HG03558 (cell line): ENCODE measurements around the gene SLC35F5.
"Not testable (repeated sequence)": the region's sequence is repeated elsewhere in the genome, so short reads cannot be mapped to it uniquely, and the experiment has no call there.

Experiments
- ATAC-seq: cut with Tn5 transposase; IDR thresholded peaks from one replicate; pipeline ENCODE4 v1.9.1; 2021; ENCODE audit warnings: moderate number of reproducible peaks; ENCODE audit not compliant: unreplicated experiment; ENCODE audit errors: extremely low read depth

The SLC35F5 gene

DNA sequence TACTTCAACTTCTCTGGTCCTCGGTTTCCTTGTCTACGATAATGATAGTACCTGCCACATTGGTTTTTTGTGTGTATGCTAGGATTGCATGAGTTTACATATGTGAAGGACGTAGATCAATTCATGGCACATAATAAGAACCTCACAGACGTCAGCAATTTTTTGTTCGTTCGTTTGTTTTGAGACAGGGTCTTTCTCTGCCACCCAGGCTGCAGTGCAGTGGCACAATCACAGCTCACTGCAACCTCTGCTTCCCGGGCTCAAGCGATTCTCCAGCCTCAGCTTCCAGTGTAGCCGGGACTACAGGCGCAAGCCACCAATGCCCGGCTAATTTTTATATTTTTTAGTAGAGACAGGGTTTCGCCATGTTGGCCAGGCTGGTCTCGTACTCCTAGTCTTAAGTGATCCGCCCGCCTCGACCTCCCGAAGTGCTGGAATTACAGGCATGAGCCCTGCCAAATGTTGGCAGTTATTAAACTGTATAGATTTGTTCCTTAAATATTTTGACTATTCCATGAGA, 756 bp upstream of the SLC35F5 start:
- ATAC-seq, result no peak

DNA sequence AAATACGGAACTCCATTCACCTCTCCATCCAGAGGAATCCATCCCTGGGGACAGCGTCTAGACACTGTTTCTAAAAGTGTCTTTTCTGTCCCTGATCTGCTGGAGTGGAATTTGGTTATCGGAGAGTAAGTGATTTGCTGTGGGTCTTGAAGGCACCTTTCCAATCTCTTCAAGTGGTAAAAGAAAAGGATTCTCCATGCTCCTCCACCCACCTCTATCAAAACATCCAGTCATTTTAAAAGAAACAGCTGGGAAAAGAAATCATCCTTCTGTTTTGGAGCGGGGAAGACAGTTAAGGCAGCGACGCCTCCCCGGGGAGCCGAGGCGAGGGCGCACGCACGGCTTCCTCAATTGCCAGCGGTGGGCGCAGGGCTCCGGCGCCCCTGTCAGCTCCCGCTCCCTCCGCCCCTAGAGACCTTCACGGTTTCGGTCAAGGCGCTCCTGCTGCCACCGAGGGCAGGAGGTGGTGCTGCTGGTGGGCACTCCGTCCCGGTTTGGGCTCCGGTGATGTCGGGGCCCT, 547 bp downstream of the SLC35F5 start:
- ATAC-seq, result peak; percentile 9

DNA sequence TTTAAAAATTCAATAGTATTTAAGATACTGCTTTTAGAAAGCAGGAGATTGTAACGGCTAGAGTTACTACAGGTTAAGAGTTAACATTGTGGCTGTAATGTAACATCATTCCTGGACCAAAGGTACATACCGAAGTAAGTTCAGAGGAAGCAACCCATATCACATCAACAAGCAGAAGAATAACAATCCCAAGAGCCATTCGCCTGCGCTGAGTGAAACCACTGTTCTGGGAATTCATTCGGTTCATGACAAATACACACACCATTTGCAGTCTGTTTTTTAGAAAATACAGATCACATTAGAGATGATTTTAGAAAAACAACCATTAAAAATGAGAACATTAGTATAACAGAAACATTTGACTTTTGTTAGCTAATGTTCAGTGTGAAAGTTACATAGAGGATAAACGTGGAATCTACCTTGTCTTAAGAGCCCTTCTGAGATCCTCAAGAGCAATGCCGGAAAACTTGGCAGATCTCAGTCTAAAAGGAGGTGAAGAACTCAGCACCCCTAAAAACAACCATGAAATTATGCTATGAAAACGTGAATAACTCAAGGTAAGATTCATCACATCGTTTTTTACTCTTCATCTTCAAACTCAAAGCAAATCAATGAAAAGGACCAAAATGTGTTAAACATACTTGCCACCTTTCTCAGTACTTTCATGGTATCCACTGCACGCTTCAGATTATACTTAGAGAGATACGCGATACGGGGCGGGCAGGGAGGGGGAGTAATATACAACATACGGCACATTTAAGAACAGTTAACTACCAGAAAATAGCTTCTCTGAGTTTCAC, 1.2 kb downstream of the SLC35F5 start:
- ATAC-seq, result no peak

DNA sequence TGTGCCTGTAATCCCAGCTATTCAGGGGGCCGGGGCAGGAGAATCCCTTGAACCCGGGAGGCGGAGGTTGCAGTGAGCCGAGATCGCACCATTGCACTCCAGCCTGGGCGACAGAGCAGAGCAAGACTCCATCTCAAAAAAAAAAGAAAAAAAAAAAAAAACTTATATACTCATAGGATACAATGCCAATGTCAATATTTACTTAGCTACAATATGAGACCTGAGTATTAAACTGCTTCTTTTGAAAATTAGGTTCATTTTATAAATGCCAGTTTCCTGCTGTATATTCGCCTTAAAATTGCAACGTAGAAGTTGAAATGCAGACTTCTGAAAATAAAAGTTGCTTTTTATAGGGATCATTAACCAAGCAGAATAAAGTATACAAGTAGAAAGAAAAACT, 2.3 kb downstream of the SLC35F5 start:
- ATAC-seq, result no peak

DNA sequence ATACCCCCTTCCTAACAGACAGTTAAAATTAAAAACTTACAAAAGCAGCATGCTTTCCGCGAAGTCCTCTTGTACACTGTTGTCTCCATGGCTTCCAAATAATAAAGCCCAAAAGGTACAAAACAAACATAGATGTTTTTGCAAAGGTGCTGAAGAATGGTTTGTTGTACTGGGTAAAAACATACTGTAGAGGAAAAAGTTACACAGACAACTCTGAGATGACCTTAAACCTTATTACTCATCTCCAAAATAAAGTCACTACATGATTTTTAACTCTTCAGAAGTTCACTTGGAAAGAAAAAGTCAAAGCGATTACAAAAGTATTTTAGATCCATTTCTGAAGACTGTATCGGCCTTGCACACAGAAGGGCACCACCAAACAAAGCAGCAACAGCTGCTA, 6.1 kb downstream of the SLC35F5 start:
- no peak for ATAC-seq

DNA sequence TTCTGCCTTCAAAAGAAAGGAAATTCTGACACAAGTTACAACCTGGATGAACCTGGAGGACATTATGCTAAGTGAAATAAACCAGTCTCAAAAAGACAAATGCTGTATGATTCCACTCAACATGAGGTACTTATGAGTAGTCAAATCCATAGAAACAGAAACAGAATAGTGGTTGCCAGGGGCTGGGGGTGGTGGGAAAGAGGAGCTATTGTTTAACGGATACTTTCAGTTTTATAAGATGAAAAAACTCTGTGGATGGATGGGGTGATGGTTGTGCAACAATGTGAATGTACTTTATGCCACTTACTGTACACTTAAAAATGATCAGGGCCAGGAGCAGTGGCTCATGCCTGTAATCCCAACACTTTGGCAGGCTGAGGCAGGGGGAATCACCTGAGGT, 15.4 kb downstream of the SLC35F5 start:
- no peak for ATAC-seq

DNA sequence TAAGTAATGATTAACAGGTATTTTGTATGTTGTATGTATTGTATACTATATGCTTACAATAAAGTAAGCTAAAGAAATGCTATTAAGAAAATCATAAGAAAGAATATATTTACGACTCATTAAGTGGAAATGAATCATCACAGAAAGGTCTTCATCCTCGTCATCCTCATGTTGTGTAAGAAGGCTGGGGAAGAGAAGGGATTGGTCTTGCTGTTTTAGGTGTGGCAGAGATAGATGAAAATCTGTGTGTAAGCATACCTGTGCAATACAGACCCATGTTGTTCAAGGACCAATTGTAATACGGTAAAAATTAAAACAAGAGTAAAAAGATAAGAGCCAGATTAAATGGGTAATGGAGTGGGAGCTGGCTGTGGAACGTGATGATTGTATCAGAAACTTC, 16.6 kb downstream of the SLC35F5 start:
- ATAC-seq, result no peak

DNA sequence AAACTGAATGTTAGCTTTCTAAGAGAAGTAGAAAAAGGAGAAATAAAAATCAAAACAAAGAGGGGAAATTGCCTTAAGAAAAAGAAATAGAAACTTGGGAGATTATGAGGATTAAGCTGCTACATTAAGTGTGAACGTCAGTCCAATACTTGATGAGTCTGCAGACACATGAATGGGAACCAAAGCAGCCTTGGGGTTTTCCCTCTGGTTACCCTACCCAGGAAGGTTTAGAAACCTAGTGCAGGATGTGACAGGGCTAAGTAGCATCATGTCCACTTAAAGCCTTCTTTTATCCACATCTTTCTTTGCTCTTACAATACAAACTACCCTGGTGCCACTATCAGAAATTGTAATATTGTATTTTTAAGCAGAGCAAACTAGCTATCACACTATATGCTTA, 22.3 kb downstream of the SLC35F5 start:
- ATAC-seq, result peak; percentile 81

DNA sequence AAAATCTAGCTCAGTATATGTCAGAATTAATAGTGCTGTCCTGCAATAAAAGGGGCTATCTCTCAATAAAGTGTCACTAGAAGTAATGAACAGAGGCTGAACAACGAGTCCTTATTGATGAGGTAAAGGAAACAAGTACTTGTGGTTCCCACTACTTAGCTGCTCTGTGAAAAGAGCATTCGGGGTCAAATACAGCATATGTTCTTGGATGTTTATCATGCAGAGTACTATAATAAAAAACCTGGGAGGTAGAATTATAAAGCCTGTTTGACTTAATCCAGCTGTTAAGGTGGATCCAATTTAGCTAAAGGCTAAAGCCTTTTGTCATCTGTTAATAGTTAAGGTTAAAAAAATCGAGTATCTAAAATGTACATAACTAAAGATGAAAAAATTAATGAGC, 32.4 kb downstream of the SLC35F5 start:
- no peak for ATAC-seq

DNA sequence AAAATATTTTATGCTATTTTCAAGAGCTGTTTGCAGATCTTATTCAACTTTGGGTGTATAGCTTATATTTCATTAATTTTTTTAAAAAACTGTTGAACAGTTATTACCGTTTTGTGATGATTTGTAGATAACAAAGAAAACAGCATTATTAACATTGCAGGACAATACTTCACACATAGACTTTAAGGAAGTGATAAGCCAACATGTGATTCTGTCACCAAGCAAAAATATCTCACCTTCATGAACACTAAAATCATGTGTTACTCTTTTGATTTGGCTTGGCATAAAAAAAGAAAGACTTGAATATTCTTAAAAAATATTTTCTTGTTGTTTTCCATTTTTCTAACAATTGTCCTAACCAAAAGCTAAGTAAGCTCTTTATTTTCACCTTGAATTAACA, 33.0 kb downstream of the SLC35F5 start:
- no peak for ATAC-seq

DNA sequence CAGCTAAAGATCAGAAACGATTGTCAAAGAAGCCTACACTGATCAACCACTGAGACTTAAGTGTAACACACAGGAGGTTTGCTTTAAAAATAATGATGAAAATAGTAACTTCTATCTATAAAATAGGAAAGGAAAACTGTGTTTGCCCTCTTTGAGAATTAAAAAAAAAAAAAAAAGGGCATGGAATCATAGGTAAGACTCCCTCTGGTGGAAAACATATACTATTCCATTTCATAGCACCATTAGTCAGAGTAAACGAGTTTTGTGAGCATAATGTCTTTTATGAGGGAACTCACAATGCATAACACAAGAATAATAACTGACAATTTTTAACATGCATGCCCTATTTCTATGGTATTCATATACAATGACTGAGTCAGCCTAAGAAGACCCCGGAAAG, 36.3 kb downstream of the SLC35F5 start:
- ATAC-seq, result peak; percentile 46

DNA sequence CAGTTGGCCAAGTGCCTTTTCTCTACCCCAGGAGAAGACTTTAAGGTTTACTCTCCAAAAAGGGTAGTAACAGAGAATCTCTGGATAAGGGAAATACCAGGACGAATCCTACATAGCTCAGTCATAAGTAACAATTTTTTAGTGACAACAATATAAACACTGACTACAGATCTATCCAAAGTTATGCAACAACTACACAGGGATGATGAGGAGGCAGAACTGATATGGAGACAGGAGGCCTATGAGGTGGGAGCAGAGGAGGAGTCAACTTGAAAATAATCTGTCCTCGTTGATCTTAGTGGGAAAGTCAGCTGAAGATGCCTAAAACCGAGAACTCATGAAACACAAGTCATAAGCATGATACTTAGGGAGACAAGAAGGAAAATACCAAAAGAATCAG, 40.2 kb downstream of the SLC35F5 start:
- no peak for ATAC-seq

DNA sequence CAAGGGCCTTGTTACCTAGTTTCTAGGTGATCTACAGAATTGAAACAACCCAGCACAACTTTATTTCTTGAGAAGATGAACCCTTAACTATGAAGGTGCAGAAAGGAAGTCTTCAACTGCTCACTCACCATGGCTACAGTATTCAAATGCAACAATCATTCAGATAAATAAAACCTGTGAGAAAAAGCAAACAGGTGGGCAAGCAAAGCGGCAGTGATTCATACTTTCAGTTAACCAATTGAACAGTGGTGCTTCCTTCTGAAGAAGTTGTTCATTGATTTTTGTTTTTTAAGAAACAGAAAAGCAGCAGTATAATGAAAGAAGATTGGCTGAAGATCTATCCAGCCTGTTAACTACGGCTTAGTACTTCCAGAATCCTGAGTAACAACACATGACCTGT, 43.5 kb downstream of the SLC35F5 start:
- ATAC-seq, result no peak

DNA sequence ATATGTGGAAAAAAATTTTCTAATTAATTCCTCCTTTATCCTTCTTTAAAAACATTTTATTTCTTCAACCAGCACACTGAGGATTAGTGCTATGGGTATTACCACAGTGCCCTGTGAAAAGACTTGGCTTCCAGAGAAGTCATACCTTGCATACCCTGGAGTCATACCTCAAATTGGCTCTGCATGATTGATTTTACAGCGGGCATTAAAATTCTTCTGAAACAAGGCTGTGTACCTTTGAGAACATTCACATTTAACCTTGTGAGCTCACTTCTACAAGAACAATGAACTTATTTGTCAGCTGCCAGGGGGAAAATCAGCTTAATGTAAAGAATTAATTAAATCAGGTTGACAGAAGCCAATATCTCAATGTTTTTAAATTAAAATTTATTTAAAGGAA, 44.6 kb downstream of the SLC35F5 start:
- ATAC-seq, result no peak

DNA sequence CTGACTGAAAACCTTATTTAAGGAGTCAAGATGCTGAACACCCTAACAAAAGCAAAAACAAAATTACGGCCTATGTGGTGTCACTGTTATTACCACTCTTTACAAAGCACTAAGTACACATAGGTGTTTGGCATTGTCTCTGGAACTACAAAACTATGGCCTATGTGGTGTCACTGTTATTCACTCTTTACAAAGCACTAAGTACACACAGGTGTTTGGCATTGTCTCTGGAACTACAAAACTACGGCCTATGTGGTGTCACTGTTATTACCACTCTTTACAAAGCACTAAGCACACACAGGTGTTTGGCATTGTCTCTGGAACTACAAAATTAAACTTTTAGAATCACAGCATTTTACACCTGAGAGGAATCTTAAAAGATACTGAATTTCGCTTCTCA, 47.4 kb downstream of the SLC35F5 start:
- ATAC-seq, result no peak

DNA sequence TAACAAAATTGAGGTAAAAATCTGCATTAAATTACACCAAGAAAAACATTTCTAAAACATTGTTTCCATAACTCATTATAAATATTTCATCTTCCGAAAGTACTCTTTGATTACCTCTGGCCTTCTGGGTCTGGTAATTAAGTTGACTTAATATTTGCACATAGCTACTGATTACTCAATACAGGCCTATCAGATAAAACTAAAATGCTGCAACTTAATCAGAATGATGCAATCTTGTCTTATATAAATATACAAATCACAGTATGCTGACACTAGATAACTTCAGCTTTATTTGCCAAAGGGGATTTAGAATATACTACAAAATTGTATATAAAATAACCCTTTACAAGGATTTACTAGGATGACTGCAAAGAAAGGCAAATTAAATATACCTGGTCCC, 49.3 kb downstream of the SLC35F5 start:
- ATAC-seq, result no peak

DNA sequence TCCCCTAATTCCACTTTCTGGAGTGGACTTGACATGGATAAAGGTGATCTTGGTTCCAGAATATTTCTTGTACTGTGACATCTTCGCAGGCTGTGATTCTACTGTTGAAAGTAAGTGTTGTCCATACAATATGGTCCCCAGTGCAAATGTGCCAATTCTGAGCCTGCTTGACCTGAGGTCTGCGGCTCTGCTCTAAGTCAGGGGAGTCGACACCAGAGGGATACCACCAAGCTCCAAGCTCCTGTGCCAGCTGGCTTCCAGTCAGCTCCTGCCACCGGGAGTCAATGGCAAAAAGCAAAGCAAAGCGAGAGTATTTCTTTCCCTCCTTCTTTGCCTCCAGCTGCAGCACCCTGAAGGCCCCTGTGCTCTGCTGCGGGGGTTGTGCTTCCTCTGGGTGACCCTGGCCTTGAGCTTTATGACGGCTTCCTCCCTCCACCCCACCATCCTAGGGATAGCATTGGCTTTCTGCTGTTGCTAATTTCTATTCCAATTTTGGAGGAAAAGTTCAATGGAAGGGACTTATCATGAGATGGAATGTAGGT, 50.4 kb downstream of the SLC35F5 start:
- no peak for ATAC-seq

DNA sequence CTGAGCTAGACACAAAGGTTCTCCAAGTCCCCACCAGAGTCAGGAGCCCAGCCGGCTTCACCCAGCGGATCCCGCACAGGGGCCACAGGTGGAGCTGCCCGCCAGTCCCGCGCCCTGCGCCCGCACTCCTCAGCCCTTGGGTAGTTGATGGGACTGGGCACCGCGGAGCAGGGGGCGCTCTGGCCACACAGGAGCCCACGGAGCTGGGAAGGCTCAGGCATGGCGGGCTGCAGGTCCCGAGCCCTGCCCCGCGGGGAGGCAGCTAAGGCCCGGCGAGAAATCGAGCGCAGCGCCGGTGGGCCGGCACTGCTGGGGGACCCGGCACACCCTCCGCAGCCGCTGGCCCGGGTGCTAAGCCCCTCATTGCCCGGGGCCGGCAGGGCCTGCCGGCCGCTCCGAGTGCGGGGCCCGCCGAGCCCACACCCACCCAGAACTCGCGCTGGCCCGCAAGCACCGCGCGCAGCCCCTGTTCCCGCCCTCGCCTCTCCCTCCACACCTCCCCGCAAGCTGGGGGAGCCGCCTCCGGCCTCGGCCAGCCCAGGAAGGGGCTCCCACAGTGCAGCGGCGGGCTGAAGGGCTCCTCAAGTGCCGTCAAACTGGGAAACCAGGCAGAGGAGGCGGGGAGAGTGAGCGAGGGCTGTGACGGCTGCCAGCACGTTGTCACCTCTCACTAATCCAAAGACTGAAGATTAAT, 52.0 kb downstream of the SLC35F5 start:
- ATAC-seq, result not testable (repeated sequence)

DNA sequence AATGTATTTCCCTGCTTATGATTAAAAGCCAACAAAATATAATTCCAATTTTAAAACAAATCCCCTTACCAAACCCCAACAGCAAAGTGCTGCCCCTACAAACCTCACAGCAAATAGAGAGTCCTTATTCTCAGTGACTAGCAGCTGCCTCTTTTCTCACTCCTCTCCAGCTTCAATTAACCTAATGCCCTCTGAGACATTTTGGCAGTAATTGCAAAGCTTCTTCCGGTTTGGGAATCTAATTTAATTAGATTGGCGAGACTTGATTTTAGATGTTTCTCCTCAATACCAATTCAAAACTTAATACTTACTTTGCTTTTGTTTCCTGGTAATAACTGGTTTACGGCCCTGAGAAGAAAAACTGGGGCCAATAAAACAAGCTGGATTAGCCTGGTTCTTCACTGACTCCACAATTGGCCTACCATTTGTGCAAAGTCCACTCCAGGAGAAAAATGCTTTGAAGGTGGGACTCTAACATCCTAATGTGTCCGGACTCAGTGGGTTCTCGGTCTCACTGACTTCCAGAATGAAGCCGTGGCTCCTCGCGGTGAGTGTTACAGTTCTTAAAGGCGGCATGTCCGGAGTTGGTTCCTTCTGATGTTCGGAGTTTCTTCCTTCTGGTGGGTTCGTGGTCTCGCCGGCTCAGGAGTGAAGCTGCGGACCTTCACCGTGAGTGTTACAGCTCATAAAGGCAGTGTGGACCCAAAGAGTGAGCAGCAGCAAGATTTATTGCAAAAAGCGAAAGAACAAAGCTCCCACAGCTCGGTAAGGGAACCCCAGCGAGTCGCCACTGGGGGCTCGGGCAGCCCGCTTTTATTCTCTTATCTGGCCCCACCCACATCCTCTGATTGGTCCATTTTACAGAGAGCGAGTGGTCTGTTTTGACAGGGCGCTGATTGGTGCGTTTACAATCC, 52.8 kb downstream of the SLC35F5 start:
- no peak for ATAC-seq

DNA sequence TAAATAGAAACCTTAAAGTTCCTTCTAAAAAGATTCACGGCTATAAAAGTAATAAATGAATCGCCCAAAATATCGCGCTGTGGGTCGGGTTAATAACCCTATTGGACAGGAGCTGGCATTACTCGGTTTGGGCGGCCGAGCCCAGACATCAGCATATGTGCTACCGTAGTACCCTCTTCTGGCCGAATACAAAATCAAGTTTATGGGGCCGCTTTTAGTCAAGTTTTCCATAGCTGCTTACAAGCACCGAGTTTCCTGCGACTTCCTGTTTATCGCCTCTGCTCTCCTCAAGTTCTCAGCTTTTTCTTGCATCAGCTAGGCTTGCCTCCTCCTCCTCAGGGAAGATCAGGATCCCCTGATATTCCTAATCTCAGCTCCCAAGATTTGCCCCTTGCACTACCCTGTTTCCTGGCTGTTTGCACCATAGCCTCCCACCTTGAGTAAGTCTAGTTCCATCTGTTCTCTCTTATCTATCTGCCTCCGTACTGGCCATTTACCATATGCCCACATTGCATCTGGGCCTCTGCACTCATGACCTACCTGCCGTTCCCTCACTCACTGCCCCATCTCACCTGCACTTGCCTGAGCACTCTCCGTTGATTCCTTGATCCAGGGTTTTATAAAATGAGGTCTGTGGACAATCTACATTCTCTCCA, 56.1 kb downstream of the SLC35F5 start:
- ATAC-seq, result peak; percentile 64
